ENCODE measurements around the gene FAP.

GRCh38 chr2:162258169-162258568 is 14.9 kb upstream of the FAP start:
- TF ChIP-seq EZH2 (IDR thresholded peaks at IDR 0.05; ENCODE audit: borderline replicate concordance, low read depth, low read length, poor library complexity, severe bottlenecking) (no peak), CTCF (conservative IDR thresholded peaks at IDR 0.05; ENCODE audit: low read depth, low read length) (no peak)

Measured in A673 (cell line).